Glomerular visceral epithelial cell (primary cell): Measurements from ENCODE around the gene ZFYVE21.

Experiments used
- DNase-seq: peaks from one replicate; pipeline ENCODE4 v3.0.0-alpha.2; 2016; ENCODE audit errors: extremely low spot score

ZFYVE21 gene

GRCh38 chr14:103737432-103738045 lies 21.9 kb downstream of the ZFYVE21 start:
- DNase-seq: no peak

- no peak for DNase-seq
These were observed 22.6 kb downstream of the ZFYVE21 start for GRCh38 chr14:103738166-103738565.

GRCh38 chr14:103738701-103739451 lies 23.3 kb downstream of the ZFYVE21 start:
- DNase-seq: no peak

- DNase-seq: no peak
These were observed 23.8 kb downstream of the ZFYVE21 start for GRCh38 chr14:103739466-103739792.

- no peak for DNase-seq
These were observed 24.3 kb downstream of the ZFYVE21 start for GRCh38 chr14:103739793-103740501.

GRCh38 chr14:103740991-103741689 lies 25.5 kb downstream of the ZFYVE21 start:
- DNase-seq: peak; percentile 22

GRCh38 chr14:103741876-103742275 lies 26.3 kb downstream of the ZFYVE21 start:
- no peak for DNase-seq

- no peak for DNase-seq
These were observed 27.1 kb downstream of the ZFYVE21 start for GRCh38 chr14:103742499-103743255.

- no peak for DNase-seq
These were observed 28.1 kb downstream of the ZFYVE21 start for GRCh38 chr14:103743691-103744090.

- no peak for DNase-seq
These were observed 29.2 kb downstream of the ZFYVE21 start for GRCh38 chr14:103744621-103745395.

- no peak for DNase-seq
These were observed 29.8 kb downstream of the ZFYVE21 start for GRCh38 chr14:103745424-103745823.

GRCh38 chr14:103746701-103747100 lies 31.1 kb downstream of the ZFYVE21 start:
- DNase-seq: peak; percentile 78

GRCh38 chr14:103748534-103748857 lies 32.9 kb downstream of the ZFYVE21 start:
- DNase-seq: no peak

- DNase-seq: no peak
These were observed 33.8 kb downstream of the ZFYVE21 start for GRCh38 chr14:103749452-103749851.

- DNase-seq: no peak
These were observed 34.2 kb downstream of the ZFYVE21 start for GRCh38 chr14:103749860-103750259.

- no peak for DNase-seq
These were observed 38.2 kb downstream of the ZFYVE21 start for GRCh38 chr14:103753774-103754173.

GRCh38 chr14:103755060-103755459 lies 39.5 kb downstream of the ZFYVE21 start:
- no peak for DNase-seq

- no peak for DNase-seq
These were observed 42.6 kb downstream of the ZFYVE21 start for GRCh38 chr14:103758059-103758776.

GRCh38 chr14:103762036-103762435 lies 46.4 kb downstream of the ZFYVE21 start:
- DNase-seq: peak; percentile 1

GRCh38 chr14:103762541-103762940 lies 46.9 kb downstream of the ZFYVE21 start:
- DNase-seq: no peak
